ENCODE measurements around the gene SEMA6D.

GRCh38 chr15:47750030-47750739 is 32.9 kb downstream of the SEMA6D start:
- TF ChIP-seq CTCF (conservative IDR thresholded peaks at IDR 0.05; ENCODE audit: low read depth, low read length) (no peak), EZH2 (IDR thresholded peaks at IDR 0.05; ENCODE audit: low read length, unreplicated experiment) (no peak)
